BLaER1 treated with 17β-estradiol and CSF1 and Interleukin-3, amounts not matched to agents 10 nM and 100 nM (cell line): ENCODE results near the gene CHST7.
"Not testable (repeated sequence)": the region's sequence is repeated elsewhere in the genome, so short reads cannot be mapped to it uniquely, and the experiment has no call there.

Source experiments
- H3K27ac ChIP-seq, 11 experiments: shearing (Covaris generic); formaldehyde crosslinking; 2 replicates each; pipeline ENCODE4 v1.8.1; 2022
- H3K27me3 ChIP-seq, 11 experiments: shearing (Covaris generic); formaldehyde crosslinking; 2 replicates each; pipeline ENCODE4 v1.8.1; 2022
- H3K36me3 ChIP-seq, 11 experiments: shearing (Covaris generic); formaldehyde crosslinking; 2 replicates each; pipeline ENCODE4 v1.8.1; 2022
- H3K4me1 ChIP-seq, 10 experiments: shearing (Covaris generic); formaldehyde crosslinking; 2 replicates each; pipeline ENCODE4 v1.8.1; 2022
- H3K4me2 ChIP-seq, 11 experiments: shearing (Covaris generic); formaldehyde crosslinking; 2 replicates each; pipeline ENCODE4 v1.8.1; 2022
- H3K4me3 ChIP-seq, 10 experiments: shearing (Covaris generic); formaldehyde crosslinking; 2 replicates each; pipeline ENCODE4 v1.8.1; 2022
- H3K9ac ChIP-seq, 11 experiments: shearing (Covaris generic); formaldehyde crosslinking; 2 replicates each; pipeline ENCODE4 v1.8.1; 2022
- H3K9me3 ChIP-seq, 11 experiments: shearing (Covaris generic); formaldehyde crosslinking; replicated peaks in 1 of 11; 2 replicates each; pipeline ENCODE4 v1.8.1; 2022
- H4K20me1 ChIP-seq, 11 experiments: shearing (Covaris generic); formaldehyde crosslinking; 2 replicates each; pipeline ENCODE4 v1.8.1; 2022
- Cebpa-rat ChIP-seq, 11 experiments: shearing (Covaris generic); IDR thresholded peaks; 2 replicates each; pipeline ENCODE4 v1.8.1; 2022

The CHST7 gene

GRCh38 chrX:46573331-46573891 is at the start of gene CHST7:
Gene CHST7 (plus strand): TSS chrX:46573765. CDS start chrX:46573932, 167 bp downstream.
- Histone ChIP-seq H3K4me1 (peaks cover 27 to 51% (median 44%) of the 10 kb centered on the region in 10 experiments), H3K36me3 (peaks cover 0 to 5% (median 0%) of the 10 kb centered on the region in 11 experiments; a peak in 4 of 22 replicates), H4K20me1 (no peaks in the 10 kb centered on the region; a peak in 1 of 22 replicates), H3K27me3 (no peaks in the 10 kb centered on the region), H3K27ac (peak within 1 kb of the TSS in 10 of 11 experiments; percentile 48 to 73 (median 63); a peak in 20 of 22 replicates), H3K9me3 (peaks cover 20 to 30% (median 25%) of the 10 kb centered on the region in 11 experiments), H3K4me2 (peak within 1 kb of the TSS; percentile 72 to 92 (median 86)), H3K9ac (peak within 1 kb of the TSS; percentile 58 to 80 (median 76)), H3K4me3 (peak within 1 kb of the TSS; percentile 62 to 79 (median 70))
- TF ChIP-seq Cebpa-rat (IDR thresholded peaks at IDR 0.05): no peak

- peak overlapping the region in 7 of 11 experiments; percentile 50 to 76 (median 59); a peak in 13 of 22 replicates for H3K4me2 ChIP-seq
- H4K20me1 ChIP-seq, H3K27me3 ChIP-seq, H3K4me3 ChIP-seq: not testable (repeated sequence)
- H3K9ac ChIP-seq: peak overlapping the region in 1 of 11 experiments; percentile 64; a peak in 1 of 22 replicates
- H3K27ac ChIP-seq: peak overlapping the region in 3 of 11 experiments; percentile 49 to 70 (median 68); a peak in 7 of 22 replicates
- H3K4me1 ChIP-seq: peaks cover 9 to 59% (median 36%) of the 10 kb centered on the region in 10 experiments
- H3K9me3 ChIP-seq: peaks cover 35 to 77% (median 67%) of the 10 kb centered on the region in 11 experiments
- peaks cover 3 to 50% (median 26%) of the 10 kb centered on the region in 11 experiments; a peak in 19 of 22 replicates for H3K36me3 ChIP-seq
Measured at GRCh38 chrX:46528640-46529039, 44.9 kb upstream of the CHST7 start.

- peaks cover 30 to 77% (median 63%) of the 10 kb centered on the region in 11 experiments for H3K9me3 ChIP-seq
- peak overlapping the region; percentile 44 to 76 (median 58); a peak in 21 of 22 replicates for H3K4me2 ChIP-seq
- peaks cover 0 to 47% (median 14%) of the 10 kb centered on the region in 11 experiments; a peak in 17 of 22 replicates for H3K36me3 ChIP-seq
- H3K4me3 ChIP-seq, H3K27me3 ChIP-seq, H4K20me1 ChIP-seq: not testable (repeated sequence)
- peak overlapping the region in 9 of 11 experiments; percentile 14 to 70 (median 34); a peak in 13 of 22 replicates for H3K27ac ChIP-seq
- H3K9ac ChIP-seq: peak overlapping the region in 6 of 11 experiments; percentile 6 to 64 (median 36); a peak in 7 of 22 replicates
- peaks cover 9 to 67% (median 36%) of the 10 kb centered on the region in 10 experiments for H3K4me1 ChIP-seq
Measured at GRCh38 chrX:46529740-46530403, 43.7 kb upstream of the CHST7 start.

GRCh38 chrX:46530404-46530908 is 43.1 kb upstream of the CHST7 start:
- Histone ChIP-seq H3K27ac (peak overlapping the region in 3 of 11 experiments; percentile 65 to 70 (median 68); a peak in 4 of 22 replicates), H3K9ac (peak overlapping the region in 1 of 11 experiments; percentile 26; a peak in 2 of 22 replicates)

GRCh38 chrX:46531442-46531841 is 42.1 kb upstream of the CHST7 start:
- H3K4me3 ChIP-seq: no peak overlapping the region; a peak in 1 of 20 replicates
- H3K9ac ChIP-seq: no peak overlapping the region
- peak overlapping the region in 1 of 11 experiments; percentile 52; a peak in 1 of 22 replicates for H3K27ac ChIP-seq
- H3K36me3 ChIP-seq: peaks cover 0 to 41% (median 7%) of the 10 kb centered on the region in 11 experiments; a peak in 16 of 22 replicates
- no peaks in the 10 kb centered on the region for H4K20me1 ChIP-seq
- H3K4me2 ChIP-seq: peak overlapping the region in 7 of 11 experiments; percentile 16 to 69 (median 37); a peak in 11 of 22 replicates
- H3K27me3 ChIP-seq: no peaks in the 10 kb centered on the region
- TF ChIP-seq Cebpa-rat (IDR thresholded peaks at IDR 0.05): no peak
- peaks cover 9 to 61% (median 36%) of the 10 kb centered on the region in 10 experiments for H3K4me1 ChIP-seq
- peaks cover 26 to 69% (median 52%) of the 10 kb centered on the region in 11 experiments for H3K9me3 ChIP-seq

More at GRCh38 chrX:46530404-46530908, 43.1 kb upstream of the CHST7 start:
- Histone ChIP-seq H3K36me3 (peaks cover 0 to 47% (median 14%) of the 10 kb centered on the region in 11 experiments; a peak in 17 of 22 replicates), H3K9me3 (peaks cover 26 to 76% (median 62%) of the 10 kb centered on the region in 11 experiments), H3K4me1 (peaks cover 9 to 67% (median 36%) of the 10 kb centered on the region in 10 experiments), H3K4me2 (peak overlapping the region in 10 of 11 experiments; percentile 44 to 76 (median 58); a peak in 15 of 22 replicates)
- H3K4me3 ChIP-seq, H4K20me1 ChIP-seq, H3K27me3 ChIP-seq: not testable (repeated sequence)

GRCh38 chrX:46543441-46543840 is 30.1 kb upstream of the CHST7 start:
- no peak overlapping the region for H3K4me3 ChIP-seq
- H3K9ac ChIP-seq: no peak overlapping the region
- no peak for TF ChIP-seq Cebpa-rat (IDR thresholded peaks at IDR 0.05)
- H3K27me3 ChIP-seq: no peaks in the 10 kb centered on the region
- H3K4me2 ChIP-seq: peak overlapping the region; percentile 56 to 80 (median 76); a peak in 21 of 22 replicates
- peaks cover 0 to 23% (median 9%) of the 10 kb centered on the region in 11 experiments; a peak in 11 of 22 replicates for H3K9me3 ChIP-seq
- peaks cover 0 to 7% (median 0%) of the 10 kb centered on the region in 11 experiments; a peak in 2 of 22 replicates for H4K20me1 ChIP-seq
- H3K4me1 ChIP-seq: peaks cover 26 to 43% (median 33%) of the 10 kb centered on the region in 10 experiments
- peaks cover 0 to 15% (median 9%) of the 10 kb centered on the region in 11 experiments; a peak in 13 of 22 replicates for H3K36me3 ChIP-seq
- no peak overlapping the region for H3K27ac ChIP-seq

GRCh38 chrX:46544527-46544926 is 29.0 kb upstream of the CHST7 start:
- peaks cover 0 to 16% (median 5%) of the 10 kb centered on the region in 11 experiments; a peak in 11 of 22 replicates for H3K36me3 ChIP-seq
- peaks cover 0 to 18% (median 9%) of the 10 kb centered on the region in 11 experiments; a peak in 10 of 22 replicates for H3K9me3 ChIP-seq
- peak overlapping the region in 10 of 11 experiments; percentile 75 to 94 (median 88); a peak in 21 of 22 replicates for H3K27ac ChIP-seq

More at GRCh38 chrX:46544527-46544926, 29.0 kb upstream of the CHST7 start:
- Histone ChIP-seq H3K4me2 (peak overlapping the region; percentile 56 to 80 (median 76)), H3K4me3 (peak overlapping the region; percentile 64 to 84 (median 78)), H3K9ac (peak overlapping the region; percentile 80 to 95 (median 88)), H3K4me1 (peaks cover 26 to 43% (median 33%) of the 10 kb centered on the region in 10 experiments)
- H4K20me1 ChIP-seq, H3K27me3 ChIP-seq: not testable (repeated sequence)
